Testis (tissue), 3 donors: ENCODE measurements around the gene TM9SF3. TPM values are rescaled to one million over a fixed set of nuclear protein-coding genes. Genes with fewer than 3 reads are reported as not detected.
"Not testable (repeated sequence)": the region's sequence is repeated elsewhere in the genome, so short reads cannot be mapped to it uniquely, and the experiment has no call there.

Experiments used
- DNase-seq: peaks from one replicate; pipeline ENCODE4 v3.0.0-alpha.2; 2019
- H3K27ac ChIP-seq, 2 donors: fragments of 200-600 bp; sonication (generic); one replicate each; pipeline ENCODE4 v1.5.1; 2019
- H3K27me3 ChIP-seq: fragments of 200-600 bp; sonication (generic); one replicate; pipeline ENCODE4 v1.5.1; 2019
- H3K36me3 ChIP-seq: fragments of 200-600 bp; sonication (generic); one replicate; pipeline ENCODE4 v1.5.1; 2017; ENCODE audit warnings: low read depth; ENCODE audit errors: missing control alignments
- H3K4me1 ChIP-seq: fragments of 200-600 bp; sonication (generic); one replicate; pipeline ENCODE4 v1.5.1; 2019
- H3K4me3 ChIP-seq, 2 donors: fragments of 200-600 bp; sonication (generic); one replicate each; pipeline ENCODE4 v1.5.1; 2017 to 2019
- H3K9me3 ChIP-seq: fragments of 200-600 bp; sonication (generic); one replicate; pipeline ENCODE4 v1.5.1; 2017
- CTCF ChIP-seq, 3 experiments: fragments of 450-650 bp in 2 of 3; fragments of 200-600 bp in 1 of 3; sonication (generic) in 1 of 3; IDR thresholded peaks; one replicate each; pipeline ENCODE4 v1.5.1; 2016 to 2019; ENCODE audit warnings: antibody characterized with exemption in 3 of 3, mild to moderate bottlenecking in 2 of 3, moderate library complexity in 1 of 3
- POLR2A ChIP-seq: fragments of 450-650 bp; IDR thresholded peaks from one replicate; pipeline ENCODE4 v1.6.1; 2017; ENCODE audit warnings: antibody characterized with exemption, mild to moderate bottlenecking, moderate library complexity
- WGBS, 2 donors: methylation state at CpG; one replicate each; pipeline ENCODE4 v1.1.5; 2018; 5-methylcytosine and 5-hydroxymethylcytosine counted together
- intact Hi-C: fragments of 100-400 bp; cut with DNase I; formaldehyde crosslinking; loops from one replicate; pipeline ENCODE4 v1.15.1; 2023; ENCODE audit warnings: low total_unique reads
- polyA plus RNA-seq: library from polyadenylated mRNA; stranded (reverse); fragments of 350-450 nt; fragmentation: Illumina TruSeq; extraction: RNeasy Lipid Tissue Mini Kit (QIAGEN cat#74804); gene quantifications from one replicate; pipeline ENCODE4 v1.2.3, GENCODE V29; 2014; ENCODE audit warnings: low read depth, low replicate concordance; ENCODE audit not compliant: insufficient read depth
- total RNA-seq, 2 donors: library from RNA; depleted of rRNA; stranded (reverse); fragments of >200 nt; gene quantifications; one replicate each; pipeline ENCODE4 v1.2.3, GENCODE V29; 2016

TM9SF3 gene
- total and polyA plus RNA-seq, 3 donors from 2014 or later = 67.8 to 69.8 (median 69.3) TPM

GRCh38 chr10:96555330-96555729 is 31.5 kb downstream of the TM9SF3 start:
- DNase-seq = no peak
- TF ChIP-seq CTCF (IDR thresholded peaks at IDR 0.05) = no peak
- no peak for TF ChIP-seq POLR2A
- H3K27ac ChIP-seq = no peak overlapping the region
- H3K36me3 ChIP-seq = no peaks in the 10 kb centered on the region
- H3K27me3 ChIP-seq = no peaks in the 10 kb centered on the region
- whole genome bisulfite sequencing, 2 donors = 88 to 95% methylated on average over 3 of the region's 3 CpGs
- intact Hi-C loops = no loop called here
- no peak overlapping the region for H3K4me3 ChIP-seq
- no peaks in the 10 kb centered on the region for H3K4me1 ChIP-seq
- H3K9me3 ChIP-seq = no peaks in the 10 kb centered on the region

GRCh38 chr10:96548589-96548988 is 38.2 kb downstream of the TM9SF3 start:
- 73 to 78% methylated on average over 5 of the region's 5 CpGs for WGBS, 2 donors
- no peaks in the 10 kb centered on the region for H3K4me1 ChIP-seq

GRCh38 chr10:96545558-96545957 is 41.3 kb downstream of the TM9SF3 start:
- intact Hi-C loops, H3K27me3 ChIP-seq, H3K36me3 ChIP-seq, H3K4me1 ChIP-seq, DNase-seq, H3K4me3 ChIP-seq, H3K9me3 ChIP-seq, H3K27ac ChIP-seq: not testable (repeated sequence)
- WGBS, 2 donors = 92 to 93% methylated on average over 10 of the region's 10 CpGs

More at GRCh38 chr10:96548589-96548988, 38.2 kb downstream of the TM9SF3 start:
- Histone ChIP-seq H3K9me3 (no peaks in the 10 kb centered on the region), H3K36me3 (no peaks in the 10 kb centered on the region), H3K27me3 (no peaks in the 10 kb centered on the region), H3K27ac (no peak overlapping the region), H3K4me3 (no peak overlapping the region)
- intact Hi-C loops = no loop called here
- TF ChIP-seq CTCF (IDR thresholded peaks at IDR 0.05) (no peak), POLR2A (no peak)
- no peak for DNase-seq

- no peaks in the 10 kb centered on the region for H3K4me1 ChIP-seq
- no peaks in the 10 kb centered on the region for H3K36me3 ChIP-seq
- H3K27ac ChIP-seq = no peak overlapping the region
- H3K4me3 ChIP-seq = no peak overlapping the region
- H3K27me3 ChIP-seq = no peaks in the 10 kb centered on the region
- no peak for DNase-seq
- intact Hi-C loops = no loop called here
- no peak for TF ChIP-seq POLR2A
- no peak for TF ChIP-seq CTCF (IDR thresholded peaks at IDR 0.05)
- WGBS, 2 donors = 68 to 90% methylated on average over 2 of the region's 2 CpGs
- no peaks in the 10 kb centered on the region for H3K9me3 ChIP-seq
These were observed 44.9 kb downstream of the TM9SF3 start for GRCh38 chr10:96541921-96542320.

- no peaks in the 10 kb centered on the region for H3K36me3 ChIP-seq
- intact Hi-C loops = no loop called here
- no peak for DNase-seq
- H3K27me3 ChIP-seq = no peaks in the 10 kb centered on the region
- no peaks in the 10 kb centered on the region for H3K4me1 ChIP-seq
- no peak overlapping the region for H3K4me3 ChIP-seq
- H3K27ac ChIP-seq = no peak overlapping the region
- TF ChIP-seq POLR2A (no peak), CTCF (IDR thresholded peaks at IDR 0.05) (no peak)
- 97 to 100% methylated on average over 3 of the region's 3 CpGs for WGBS, 2 donors
- H3K9me3 ChIP-seq = no peaks in the 10 kb centered on the region
These were observed 46.6 kb downstream of the TM9SF3 start for GRCh38 chr10:96540240-96540639.
